ENCODE data around the gene COBL.

DNA sequence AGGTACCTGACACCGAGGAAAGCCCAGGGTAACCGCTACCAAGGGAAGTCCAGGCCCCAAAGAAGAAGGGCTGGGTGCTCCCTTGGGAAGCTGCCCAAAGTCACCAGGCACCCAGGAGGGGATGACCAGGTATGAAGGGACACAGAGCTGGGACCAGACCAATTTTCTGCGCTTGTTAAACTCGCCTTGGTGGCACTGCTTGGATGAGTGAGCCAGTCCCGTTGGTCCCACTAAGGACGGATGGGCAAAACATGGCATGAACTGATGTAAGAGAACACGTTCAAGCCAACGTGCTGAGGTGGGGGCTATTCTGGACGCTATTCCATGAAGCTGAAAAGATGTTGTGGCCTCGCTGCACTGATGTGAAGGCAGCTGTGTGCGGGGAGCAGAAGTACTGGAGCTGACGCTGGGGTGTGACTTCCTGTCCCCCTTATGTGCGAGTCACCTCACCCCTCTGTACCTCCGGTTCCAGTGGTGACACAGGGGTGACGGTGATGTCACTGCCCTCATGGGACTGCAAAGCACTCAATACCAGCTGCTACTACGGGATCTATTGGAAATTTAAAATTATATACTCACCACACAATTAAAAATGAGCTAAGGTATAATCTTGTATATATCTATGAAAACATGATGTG lies 73.6 kb downstream of the COBL start:
- TF ChIP-seq POLR2A (IDR thresholded peaks at IDR 0.05) = no peak
- TF ChIP-seq POLR2AphosphoS5 (IDR thresholded peaks at IDR 0.05) = no peak

All from transverse colon (tissue), 3 donors.